HepG2 (cell line): Measurements from ENCODE around the gene TRRAP. TPM values are rescaled to one million over a fixed set of nuclear protein-coding genes. Genes with fewer than 3 reads are reported as not detected.

ENCODE experiments used
- ATAC-seq: fragments of 200-7000 bp; cut with Tn5 transposase; 3 replicates; pipeline ENCODE4 v1.9.1; 2020; ENCODE audit warnings: mild to moderate bottlenecking, moderate library complexity
- BruUV-seq: library from RNA; stranded (reverse); fragments of 400-500 nt; replicated peaks from 2 replicates; lab custom pipeline; 2021; lab: Mats Ljungman, UMichigan
- CTCF ChIA-PET: fragments of 300-600 bp; formaldehyde crosslinking; extraction: SDS; loops from one replicate; lab custom pipeline; 2021; ENCODE audit warnings: low total read pairs, inconsistent platforms, low intra/inter-chr PET ratio; lab: Yijun Ruan, JAX
- POLR2A ChIA-PET: fragments of 350-600 bp; sonication (Branson Sonifier 250); formaldehyde crosslinking; loops from one replicate; lab custom pipeline; 2020; ENCODE audit warnings: antibody characterized with exemption, inconsistent platforms; lab: Yijun Ruan, JAX
- DNase-seq: peaks from one replicate; pipeline ENCODE4 v3.0.0-alpha.2; 2015; ENCODE audit warnings: low spot score
- FAIRE-seq: peaks from 3 replicates; lab custom pipeline; 2011; peaks lifted over from hg19 to GRCh38; lab: Jason Lieb, UNC
- H2AFZ ChIP-seq: one replicate; pipeline ENCODE4 v1.6.1; 2011; ENCODE audit warnings: low read length, inconsistent platforms
- H3K27ac ChIP-seq: fragments of 300-600 bp; 3 replicates; pipeline ENCODE4 v1.8.0; 2011; ENCODE audit warnings: mixed run types, mild to moderate bottlenecking, mixed read lengths, low read length, inconsistent platforms; ENCODE audit not compliant: insufficient read depth; ENCODE audit errors: extremely low read length
- H3K27me3 ChIP-seq, 2 experiments: fragments of 200-600 bp in 1 of 2; 2 replicates in 1 of 2; 3 replicates in 1 of 2; pipeline versions ENCODE4 v1.6.0 to v1.8.0; 2011; ENCODE audit warnings: low read length in 2 of 2, mild to moderate bottlenecking in 2 of 2, moderate library complexity in 2 of 2, inconsistent platforms in 1 of 2; ENCODE audit not compliant: insufficient read depth in 2 of 2, control insufficient read depth in 1 of 2
- H3K36me3 ChIP-seq, 2 experiments: fragments of 200-600 bp in 1 of 2; replicated peaks in 1 of 2; 2 replicates in 1 of 2; 3 replicates in 1 of 2; pipeline versions ENCODE4 v1.5.1 to v1.8.0; 2011; ENCODE audit warnings: low read length in 2 of 2, inconsistent platforms in 1 of 2; ENCODE audit not compliant: insufficient read depth in 2 of 2, control insufficient read depth in 1 of 2
- H3K4me1 ChIP-seq: 2 replicates; pipeline ENCODE4 v1.5.1; 2012; ENCODE audit warnings: low read length, inconsistent platforms; ENCODE audit not compliant: insufficient read depth
- H3K4me2 ChIP-seq: 2 replicates; pipeline ENCODE4 v1.6.0; 2011; ENCODE audit warnings: low read depth, low read length, inconsistent platforms
- H3K4me3 ChIP-seq, 3 experiments: fragments of 200-600 bp in 1 of 3; sonication (generic), shearing (Covaris generic) in 1 of 3; replicated peaks in 1 of 3; 2 replicates each; pipeline ENCODE4 v1.5.1; 2011 to 2016; ENCODE audit warnings: low read length in 3 of 3, inconsistent platforms in 2 of 3, low read depth in 2 of 3, mild to moderate bottlenecking in 2 of 3, control low read depth in 1 of 3, mixed read lengths in 1 of 3; ENCODE audit not compliant: insufficient read depth in 1 of 3
- H3K79me2 ChIP-seq: one replicate; pipeline ENCODE4 v1.6.1; 2011; ENCODE audit warnings: low read length, inconsistent platforms; ENCODE audit not compliant: insufficient read depth
- H3K9ac ChIP-seq: 2 replicates; pipeline ENCODE4 v1.6.0; 2011; ENCODE audit warnings: mild to moderate bottlenecking, low read depth, low read length, inconsistent platforms; ENCODE audit not compliant: insufficient read depth
- H3K9me3 ChIP-seq: 2 replicates; pipeline ENCODE4 v1.5.1; 2012; ENCODE audit warnings: mild to moderate bottlenecking, low read length
- H4K20me1 ChIP-seq: 2 replicates; pipeline ENCODE4 v1.6.0; 2011; ENCODE audit warnings: inconsistent platforms, mild to moderate bottlenecking, low read length, moderate library complexity; ENCODE audit not compliant: insufficient read depth
- KDM4B ChIP-seq: sonication (generic); formaldehyde crosslinking; IDR thresholded peaks from 2 replicates; pipeline ENCODE4 v1.4.0; 2020; ENCODE audit warnings: missing genetic modification reagents
- MEIS2 ChIP-seq: sonication (generic); formaldehyde crosslinking; IDR thresholded peaks from 2 replicates; pipeline ENCODE4 v1.9.0; 2021; ENCODE audit warnings: mild to moderate bottlenecking, missing genetic modification reagents
- NFKBIZ ChIP-seq: IDR thresholded peaks from 2 replicates; pipeline ENCODE4 v1.6.1; 2018; ENCODE audit warnings: missing genetic modification reagents, missing compliant biosample characterization
- PLRG1 ChIP-seq: fragments of 450-650 bp; conservative IDR thresholded peaks from 2 replicates; pipeline ENCODE4 v1.6.1; 2016
- POLR2A ChIP-seq, 2 experiments: IDR thresholded peaks; 2 replicates each; pipeline ENCODE4 v1.6.1; 2011; ENCODE audit warnings: low read depth in 2 of 2, low read length in 2 of 2, mild to moderate bottlenecking in 1 of 2, moderate library complexity in 1 of 2; ENCODE audit not compliant: insufficient read depth in 1 of 2
- PTBP1 ChIP-seq: fragments of 200-400 bp; formaldehyde crosslinking; IDR thresholded peaks from 2 replicates; pipeline ENCODE4 v1.6.1; 2018; ENCODE audit warnings: low read length, low read depth; ENCODE audit not compliant: poor library complexity, severe bottlenecking
- SP1 ChIP-seq, 2 experiments: fragments of 450-650 bp in 1 of 2; sonication (generic) in 1 of 2; formaldehyde crosslinking in 1 of 2; IDR thresholded peaks; 2 replicates each; pipeline versions ENCODE4 v1.4.0 to v1.6.1; 2016 to 2020; ENCODE audit warnings: missing genetic modification reagents in 1 of 2
- THAP7 ChIP-seq: sonication (generic); formaldehyde crosslinking; IDR thresholded peaks from 2 replicates; pipeline ENCODE4 v1.8.1; 2023; ENCODE audit warnings: mild to moderate bottlenecking, missing genetic modification reagents
- ZBTB46 ChIP-seq: sonication (generic); formaldehyde crosslinking; IDR thresholded peaks from 2 replicates; pipeline ENCODE4 v1.4.0; 2020; ENCODE audit warnings: mild to moderate bottlenecking, missing genetic modification reagents, borderline replicate concordance
- ZBTB49 ChIP-seq: sonication (generic); formaldehyde crosslinking; IDR thresholded peaks from 2 replicates; pipeline ENCODE4 v1.4.0; 2020; ENCODE audit warnings: missing genetic modification reagents, borderline replicate concordance
- ZNF10 ChIP-seq: sonication (generic); formaldehyde crosslinking; IDR thresholded peaks from 2 replicates; pipeline ENCODE4 v1.4.0; 2020; ENCODE audit warnings: mild to moderate bottlenecking, low read depth, missing genetic modification reagents, borderline replicate concordance
- ZNF275 ChIP-seq: sonication (generic); formaldehyde crosslinking; IDR thresholded peaks from 2 replicates; pipeline ENCODE4 v1.8.0; 2022; ENCODE audit warnings: missing genetic modification reagents, mild to moderate bottlenecking, inconsistent platforms, borderline replicate concordance
- ZNF350 ChIP-seq: sonication (generic); formaldehyde crosslinking; IDR thresholded peaks from 2 replicates; pipeline ENCODE4 v1.4.0; 2020; ENCODE audit warnings: mild to moderate bottlenecking, low read depth, missing genetic modification reagents, borderline replicate concordance
- ZNF709 ChIP-seq: sonication (generic); formaldehyde crosslinking; IDR thresholded peaks from 2 replicates; pipeline ENCODE4 v1.5.0; 2020; ENCODE audit warnings: mild to moderate bottlenecking, missing genetic modification reagents
- WGBS: methylation state at CpG from one replicate; pipeline ENCODE4 v1.1.6; 2017; ENCODE audit warnings: low lambda C conversion rate; 5-methylcytosine and 5-hydroxymethylcytosine counted together
- in situ Hi-C: cut with HindIII; loops from 2 replicates; pipeline ENCODE4 v1.10.0; 2017; ENCODE audit warnings: low pct_unique_long_range_greater_than_20kb; ENCODE audit not compliant: extremely low pct_ligation_motif_present
- intact Hi-C: fragments of 100-400 bp; cut with micrococcal nuclease; formaldehyde crosslinking; loops from one replicate; pipeline ENCODE4 v1.10.0; 2022; ENCODE audit not compliant: unreplicated experiment
- polyA plus RNA-seq, 8 experiments: library from polyadenylated mRNA; depleted of rRNA in 3 of 8; stranded (reverse) in 7 of 8; unstranded in 1 of 8; fragments of >200 nt; fragmentation: Illumina TruSeq in 4 of 8; extraction: Trizol in 4 of 8; gene quantifications; 2 replicates each; pipeline versions ENCODE4 v1.2.1 to v1.2.3, GENCODE V29; 2011 to 2016; ENCODE audit warnings: low read depth in 4 of 8, missing spikeins in 1 of 8, mixed read lengths in 1 of 8; ENCODE audit not compliant: insufficient read depth in 1 of 8
- total RNA-seq, 5 experiments: library from RNA; depleted of rRNA; stranded (reverse); fragments of >200 nt; fragmentation: Illumina TruSeq; extraction: Trizol; gene quantifications; 2 replicates each; pipeline ENCODE4 v1.2.3, GENCODE V29; 2016; ENCODE audit warnings: low read depth in 1 of 5

The TRRAP gene
- total and polyA plus RNA-seq, 2 of the 13 experiments (the other 11 are each of a cell fraction or from before 2014, with no cell fraction given) = 8.6 to 10.5 TPM

GRCh38 chr7:99047526-99048077 lies 169.3 kb downstream of the TRRAP start:
- ATAC-seq (no peak), DNase-seq (no peak), FAIRE-seq (no peak)
- no TSS peak for BruUV-seq
- ChIA-PET POLR2A (no interaction called here), CTCF (no interaction called here)
- H3K9ac ChIP-seq = no peak overlapping the region
- H4K20me1 ChIP-seq = no peaks in the 10 kb centered on the region
- intact Hi-C loops = no loop called here
- H3K27me3 ChIP-seq = no peaks in the 10 kb centered on the region
- H3K36me3 ChIP-seq = peaks cover 6 to 62% of the 10 kb centered on the region in 2 experiments; a peak in 4 of 5 replicates
- no peaks in the 10 kb centered on the region for H3K79me2 ChIP-seq
- no peaks in the 10 kb centered on the region for H3K9me3 ChIP-seq
- no peak overlapping the region for H3K4me2 ChIP-seq
- H3K4me3 ChIP-seq = no peak overlapping the region
- no peak overlapping the region for H3K27ac ChIP-seq
- no peak overlapping the region for H2AFZ ChIP-seq
- in situ Hi-C loops = no loop called here
- H3K4me1 ChIP-seq = peaks cover 26% of the 10 kb centered on the region
- 93% methylated on average over 15 of the region's 15 CpGs for WGBS
- TF ChIP-seq ZNF275 (CRISPR knock-in tag) = no peak
- TF ChIP-seq PLRG1 = no peak
- TF ChIP-seq PTBP1 = no peak
- no peak for TF ChIP-seq ZNF709 (CRISPR knock-in tag)
- TF ChIP-seq MEIS2 (CRISPR knock-in tag) = no peak
- TF ChIP-seq POLR2A (IDR thresholded peaks at IDR 0.05; ENCODE audit: insufficient read depth in 1 of 2, low read depth in 2 of 2, low read length in 2 of 2) = no peak
- no peak for TF ChIP-seq KDM4B (CRISPR knock-in tag)
- no peak for TF ChIP-seq THAP7 (CRISPR knock-in tag)
- no peak for TF ChIP-seq ZNF350 (CRISPR knock-in tag)
- no peak for TF ChIP-seq SP1 (IDR thresholded peaks at IDR 0.05)
- no peak for TF ChIP-seq SP1 (CRISPR knock-in tag; IDR thresholded peaks at IDR 0.05)
- no peak for TF ChIP-seq ZNF10 (CRISPR knock-in tag)
- no peak for TF ChIP-seq NFKBIZ (CRISPR knock-in tag)
- TF ChIP-seq ZBTB46 = no peak
- no peak for TF ChIP-seq ZBTB49 (CRISPR knock-in tag)
- TF ChIP-seq, all 625 proteins: peak for 0
